GM21367 (cell line): ENCODE results near the gene UNC5C.

ENCODE experiments used
- ATAC-seq: cut with Tn5 transposase; IDR thresholded peaks from one replicate; pipeline ENCODE4 v1.9.1; 2021; ENCODE audit not compliant: unreplicated experiment

UNC5C gene

DNA sequence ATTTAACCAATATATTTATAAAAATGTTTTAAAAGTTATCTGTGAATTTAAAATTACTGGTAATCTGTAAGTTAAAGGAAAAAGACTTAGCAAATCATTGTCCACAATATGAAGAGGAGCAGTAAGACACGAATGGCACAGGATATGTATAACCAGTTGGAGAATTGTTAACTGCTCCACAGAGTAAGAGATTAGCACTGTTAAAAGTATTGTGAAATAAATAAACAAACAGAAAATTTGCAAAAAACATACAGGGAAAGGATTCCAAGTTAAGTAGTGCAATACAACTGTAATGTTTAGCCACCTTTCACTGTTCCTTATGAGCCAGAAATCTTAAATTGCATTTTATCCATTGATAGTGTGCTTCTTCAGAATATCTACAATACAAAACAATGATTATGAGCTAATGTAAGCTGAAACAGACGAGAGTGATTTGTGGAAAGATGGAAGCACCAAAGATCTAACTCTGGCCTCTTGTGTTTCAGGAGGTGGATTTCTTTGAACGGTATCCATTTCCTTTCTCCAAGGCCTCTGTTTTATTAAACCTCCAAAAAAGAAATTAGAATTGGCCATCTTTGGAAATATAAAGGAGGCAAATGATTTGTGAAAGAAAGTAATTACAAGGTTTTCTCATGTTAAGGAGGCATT lies 188.4 kb downstream of the UNC5C start:
- no peak for ATAC-seq

DNA sequence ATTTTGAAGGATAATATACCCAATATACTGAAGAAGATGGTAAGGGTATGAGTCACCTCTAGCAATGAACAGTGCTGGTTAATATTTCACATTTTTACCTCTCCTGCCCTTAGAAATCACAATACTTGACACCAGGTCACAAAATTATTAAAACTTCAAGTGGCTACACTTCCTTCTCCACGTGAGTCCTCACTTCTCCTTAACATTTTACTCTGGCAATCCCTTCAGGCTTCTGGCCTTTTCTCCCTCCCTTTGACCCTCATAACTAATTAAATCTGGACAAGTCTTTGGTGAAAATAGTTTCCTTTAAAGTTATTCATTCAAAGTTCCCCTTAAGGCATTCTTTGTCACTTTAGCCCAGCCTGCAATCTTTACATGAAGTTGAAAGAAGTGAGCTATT lies 190.4 kb downstream of the UNC5C start:
- no peak for ATAC-seq

DNA sequence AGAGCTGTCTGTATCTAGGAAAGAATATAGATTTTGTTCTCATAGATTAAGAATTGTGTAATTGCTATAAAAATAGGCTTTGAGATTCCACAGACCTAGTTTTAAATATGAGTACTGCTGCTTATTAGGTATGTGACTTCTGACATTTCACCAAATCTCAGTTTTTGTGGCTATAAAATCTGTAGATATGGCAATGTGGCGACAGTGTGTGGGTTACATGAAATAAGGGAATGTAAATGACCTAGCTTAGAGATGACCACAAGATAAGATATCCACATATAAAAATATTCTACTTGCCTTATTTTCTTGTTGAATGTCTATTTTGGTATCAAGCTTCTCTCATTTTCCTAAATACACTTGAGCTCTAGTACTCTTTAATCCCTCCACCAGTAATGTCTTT lies 193.8 kb downstream of the UNC5C start:
- ATAC-seq = no peak

DNA sequence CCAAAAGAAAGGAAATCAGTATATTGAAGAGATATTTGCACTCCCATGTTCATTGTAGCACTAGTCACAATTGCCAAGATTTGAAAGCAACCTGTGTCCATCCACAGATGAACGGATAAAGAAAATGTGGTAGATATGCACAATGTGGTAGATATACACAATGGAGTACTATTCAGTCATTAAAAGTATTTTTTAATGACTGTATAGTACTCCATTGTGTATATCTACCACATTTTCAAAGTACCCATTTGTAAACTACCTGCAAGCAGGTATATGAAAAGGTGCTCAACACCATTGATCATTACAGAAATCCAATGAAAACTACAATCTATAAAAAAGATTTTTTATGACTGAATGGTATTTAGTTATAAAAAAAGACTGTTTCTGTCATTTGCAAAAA lies 200.4 kb downstream of the UNC5C start:
- ATAC-seq = no peak

DNA sequence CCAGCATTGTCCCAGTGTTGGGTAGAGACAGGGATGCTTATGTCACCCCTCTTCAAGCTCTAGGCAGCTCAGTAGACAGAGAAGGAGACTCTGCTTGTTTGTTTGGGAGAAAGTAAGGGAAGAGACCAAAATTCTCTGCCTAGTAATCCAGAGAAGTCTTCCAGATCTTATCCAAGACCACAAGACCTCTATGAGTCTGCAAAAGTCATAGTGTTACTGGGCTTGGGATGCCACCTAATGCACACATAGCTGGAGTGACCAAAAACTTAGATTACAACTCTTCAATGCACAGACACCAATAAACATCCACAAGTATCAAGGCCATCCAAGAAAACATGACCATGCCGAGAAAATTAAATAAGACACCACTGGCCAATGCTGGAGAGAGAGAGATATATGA lies 205.5 kb downstream of the UNC5C start:
- no peak for ATAC-seq

DNA sequence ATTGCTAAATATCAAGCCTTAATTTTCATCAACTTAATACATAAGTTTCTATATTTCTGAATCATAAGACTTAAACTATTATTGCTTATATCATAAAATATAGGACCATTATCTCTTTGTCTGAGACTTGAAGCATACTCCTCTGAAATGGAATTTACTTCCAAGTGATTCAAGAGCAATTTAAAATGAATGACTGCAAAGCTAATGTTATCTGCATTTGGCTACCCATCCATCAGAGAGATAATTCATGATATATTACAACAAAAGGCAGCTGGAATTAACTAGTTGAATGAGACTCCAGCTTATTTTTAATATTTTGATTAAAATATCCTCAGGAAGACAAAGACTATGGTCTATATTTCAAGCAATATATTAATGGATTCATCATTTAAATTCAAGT lies 208.6 kb downstream of the UNC5C start:
- ATAC-seq = no peak

DNA sequence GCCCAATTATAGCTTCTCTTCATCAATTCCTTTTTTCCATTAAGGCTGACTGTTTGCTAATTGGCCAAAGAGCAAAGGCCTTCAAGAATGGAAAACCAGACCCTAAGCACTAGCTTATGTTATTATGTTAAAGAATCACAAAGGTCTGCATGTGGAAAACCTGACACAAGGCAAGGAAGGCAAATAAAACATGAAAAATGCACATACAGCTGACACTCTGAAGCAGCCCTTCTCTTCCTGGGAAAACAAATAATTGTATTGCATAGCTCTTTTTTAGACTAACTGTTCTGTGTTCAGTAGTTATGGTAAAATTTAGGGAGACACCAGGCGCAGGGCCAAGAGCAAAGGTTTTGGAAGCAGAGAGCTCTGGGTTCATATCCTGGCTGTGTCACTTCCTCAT lies 223.1 kb downstream of the UNC5C start:
- ATAC-seq = no peak

DNA sequence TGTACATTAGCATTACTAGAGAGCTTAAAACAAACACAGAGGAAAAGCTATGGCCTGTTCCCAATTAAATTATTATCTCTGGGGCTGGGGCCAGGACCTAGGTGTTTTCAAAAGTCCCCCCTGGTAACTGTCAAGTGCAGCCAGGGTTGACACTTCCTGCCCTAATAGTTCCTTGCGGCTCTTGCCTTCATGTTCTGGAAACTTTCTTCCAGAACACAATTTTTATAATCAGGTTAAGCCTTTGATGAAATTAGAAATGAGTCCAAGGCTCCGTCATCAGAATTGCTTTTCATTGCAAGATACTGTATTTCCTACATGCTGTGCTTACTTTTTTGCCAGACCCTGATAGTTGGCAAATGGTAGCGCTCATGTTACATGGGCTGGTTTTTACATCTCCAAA lies 229.6 kb downstream of the UNC5C start:
- no peak for ATAC-seq

DNA sequence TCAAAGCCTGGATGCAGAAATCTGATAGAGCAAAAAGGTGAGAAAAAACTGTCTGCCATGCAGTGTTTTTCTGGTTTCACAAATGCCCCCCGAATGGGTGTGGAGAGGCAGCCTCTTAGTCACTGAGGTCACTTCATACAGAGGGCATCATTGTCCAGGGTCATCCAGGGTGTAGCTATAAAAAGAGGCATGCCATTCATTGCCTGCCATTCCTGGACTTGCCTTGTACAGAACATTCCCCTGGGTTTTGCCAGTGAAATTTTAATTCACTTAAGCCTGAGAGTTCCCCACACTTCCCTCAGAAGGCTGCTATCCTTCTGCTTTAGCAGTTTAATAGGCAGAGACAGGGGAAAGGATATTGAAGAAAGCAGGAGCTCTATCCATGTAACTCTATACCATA lies 230.3 kb downstream of the UNC5C start:
- no peak for ATAC-seq

DNA sequence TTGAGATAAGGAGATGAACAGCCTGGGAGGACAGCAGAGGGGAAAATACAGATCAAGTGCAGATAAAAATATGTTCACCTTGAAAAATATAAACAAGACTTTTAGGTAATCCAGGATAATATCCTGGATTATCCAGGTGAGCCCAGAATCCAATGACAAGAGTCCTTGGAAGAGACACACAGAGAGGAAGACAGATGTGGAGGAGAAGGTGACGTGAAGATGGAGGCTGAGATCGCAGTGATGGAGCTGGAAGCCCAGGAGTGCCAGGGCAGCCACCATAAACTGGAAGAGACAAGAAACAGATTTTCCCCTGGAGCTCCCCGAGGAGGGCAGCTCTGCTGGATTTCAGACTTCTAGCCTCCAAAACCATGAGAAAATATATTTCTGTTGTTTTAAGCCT lies 230.7 kb downstream of the UNC5C start:
- no peak for ATAC-seq

DNA sequence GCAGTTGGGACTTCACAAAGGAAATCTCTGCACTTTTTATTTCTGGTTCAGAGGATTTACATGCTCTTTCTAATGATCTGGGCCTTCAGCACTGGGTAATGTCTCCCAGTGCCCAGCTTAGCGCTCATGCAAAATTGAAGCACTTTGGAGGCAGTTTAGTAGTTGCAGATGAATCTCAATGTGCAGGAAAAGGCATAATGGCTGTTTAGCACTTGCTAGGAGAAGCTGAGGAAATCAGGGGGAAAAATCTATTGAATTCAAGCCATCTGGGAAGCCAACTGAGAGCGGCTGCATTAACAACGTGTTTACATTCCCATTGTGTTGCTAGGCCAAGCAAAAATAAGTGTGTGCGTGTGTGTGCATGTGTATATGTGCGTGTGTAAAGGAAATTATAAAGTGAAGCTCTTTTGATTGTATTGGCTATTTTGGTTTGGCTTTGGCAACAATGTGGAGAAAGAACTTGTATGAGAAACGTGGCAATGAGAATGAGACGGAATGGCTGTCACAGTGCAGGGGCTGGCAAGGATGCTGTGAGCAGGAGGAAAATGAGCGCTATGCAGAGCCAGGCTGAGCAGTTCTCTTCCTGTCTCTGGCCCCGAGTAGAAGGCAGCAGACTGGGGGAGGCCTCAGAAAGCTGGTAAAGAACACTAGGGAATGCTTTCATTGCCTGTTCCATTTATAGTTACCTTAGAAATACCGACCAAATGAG lies 231.5 kb downstream of the UNC5C start:
- ATAC-seq = no peak

DNA sequence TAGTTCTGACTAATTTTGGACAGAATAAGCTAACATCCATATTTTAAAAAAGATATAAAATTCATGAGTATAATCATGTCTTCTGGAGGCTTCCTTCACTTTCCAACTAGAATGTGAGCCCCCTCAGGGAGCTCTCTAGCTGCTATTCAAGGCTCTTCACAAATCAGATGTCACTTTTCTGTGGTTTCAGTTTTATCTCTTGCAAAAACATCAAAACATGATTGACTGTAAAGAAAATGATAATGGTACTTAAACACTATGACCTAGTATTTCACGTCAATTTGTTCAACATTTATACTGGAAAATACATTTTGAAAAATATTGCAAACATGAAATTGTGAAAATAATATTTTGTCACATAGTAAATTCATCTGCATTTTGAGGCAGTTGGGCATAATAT lies 234.2 kb downstream of the UNC5C start:
- ATAC-seq = no peak

DNA sequence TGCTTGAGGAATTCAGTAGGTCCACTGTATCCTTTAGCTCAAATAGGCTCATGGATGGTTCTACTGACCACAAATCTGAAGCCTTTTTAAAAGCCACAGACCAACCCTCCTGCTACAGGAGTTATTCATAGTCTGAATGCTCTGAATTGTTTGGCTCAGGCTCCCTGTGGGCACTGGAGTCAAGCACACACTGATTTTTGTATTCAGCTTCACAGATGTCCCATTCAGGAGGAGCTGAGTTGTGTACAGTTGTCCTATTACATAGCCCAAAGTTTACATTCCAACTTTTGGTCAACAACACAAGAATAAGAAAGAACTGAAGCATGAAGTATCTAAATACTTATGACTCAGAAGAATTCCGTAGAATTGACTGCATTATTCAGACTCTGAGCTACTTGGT lies 243.9 kb downstream of the UNC5C start:
- ATAC-seq = no peak

DNA sequence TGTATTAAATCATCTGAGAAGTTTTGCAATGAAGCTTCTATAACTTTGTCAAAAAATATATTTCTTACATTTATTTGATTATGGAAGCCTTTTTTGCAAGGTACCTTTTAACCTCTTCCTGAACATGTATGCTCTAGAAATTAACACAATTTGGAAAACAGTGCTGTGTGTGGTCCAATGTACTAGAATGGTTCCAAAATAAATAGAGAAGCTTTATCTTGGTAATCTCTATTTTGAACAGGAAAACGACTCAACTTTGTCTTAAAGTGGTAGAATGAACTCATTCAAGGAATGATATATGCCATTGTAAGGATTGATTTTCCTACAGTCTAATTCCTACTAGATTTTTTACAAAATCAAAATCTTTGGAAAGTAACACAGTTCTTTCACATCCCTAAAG lies 248.5 kb downstream of the UNC5C start:
- ATAC-seq = no peak

DNA sequence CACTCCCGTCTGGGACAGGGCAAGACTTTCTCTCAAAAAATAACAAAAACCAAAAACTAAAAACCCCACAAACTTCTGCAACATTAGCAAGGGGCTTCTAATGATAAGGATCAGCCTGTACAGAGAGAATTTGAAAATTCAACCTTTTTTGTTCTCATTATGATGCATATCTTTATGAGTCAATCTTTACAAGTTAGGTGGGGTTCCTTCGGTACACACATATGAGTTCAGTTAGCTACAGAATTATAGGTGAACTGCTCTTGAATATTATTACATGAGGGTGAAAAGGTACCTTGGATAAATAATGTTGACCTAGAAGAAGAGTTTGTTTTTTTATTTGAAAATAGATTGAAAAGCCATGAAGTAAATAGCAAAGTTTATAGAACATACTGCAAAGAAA lies 252.7 kb downstream of the UNC5C start:
- no peak for ATAC-seq

DNA sequence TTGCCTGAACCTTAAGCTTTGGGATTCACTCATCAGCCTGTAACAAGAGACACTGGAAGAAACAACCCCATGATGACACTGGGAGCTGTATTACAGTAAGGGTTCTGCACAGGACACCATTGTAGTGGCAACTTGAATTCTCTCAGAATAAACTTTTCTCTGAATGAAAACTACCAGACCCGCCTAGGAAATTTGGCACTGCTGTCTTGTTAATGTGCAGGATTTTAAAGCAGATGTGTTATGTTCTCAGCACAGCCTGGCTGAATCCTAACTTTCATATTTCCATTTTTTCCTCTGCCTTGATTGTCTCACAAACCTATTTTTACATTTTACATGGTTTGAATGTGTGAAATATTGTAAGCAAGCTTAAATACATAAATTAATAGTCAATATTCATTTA lies 253.6 kb downstream of the UNC5C start:
- no peak for ATAC-seq

DNA sequence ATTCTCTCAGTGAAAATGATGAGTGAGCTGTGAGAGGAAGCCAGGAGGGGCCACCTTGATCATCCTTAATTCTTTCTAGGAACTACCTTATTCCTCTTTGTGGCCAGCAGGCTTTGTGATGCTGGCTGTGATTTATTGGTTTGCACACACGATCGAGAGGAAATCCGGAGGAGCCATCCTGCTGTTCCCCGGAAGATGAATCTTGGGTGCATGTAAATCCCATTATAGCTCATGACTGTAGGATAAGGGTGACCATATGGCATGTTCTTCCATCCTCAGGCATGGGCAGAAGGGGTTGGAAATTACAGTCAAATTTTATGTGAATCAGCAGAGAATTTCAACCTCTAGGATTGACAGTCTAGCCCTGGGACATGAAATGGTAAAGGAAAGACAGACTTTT lies 254.5 kb downstream of the UNC5C start:
- no peak for ATAC-seq

DNA sequence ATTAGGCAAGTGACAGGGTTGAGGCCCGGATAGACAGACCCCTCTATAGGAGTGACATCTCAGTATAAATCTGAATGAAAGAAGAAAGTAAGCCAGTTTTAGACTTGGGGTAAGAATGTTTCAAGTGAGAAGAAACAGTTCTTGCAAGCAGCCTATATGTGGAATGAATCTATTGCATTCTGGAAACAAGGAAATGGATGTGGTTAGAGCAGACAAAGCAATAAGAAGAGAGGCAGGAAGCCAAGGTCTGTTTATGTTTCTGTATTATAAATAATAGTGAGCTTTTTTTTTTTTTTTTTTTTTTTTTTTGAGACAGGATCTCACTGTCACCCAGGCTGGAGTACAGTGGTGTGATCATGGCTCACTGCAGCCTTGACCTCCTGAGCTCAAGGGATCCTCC lies 255.8 kb downstream of the UNC5C start:
- ATAC-seq = no peak

DNA sequence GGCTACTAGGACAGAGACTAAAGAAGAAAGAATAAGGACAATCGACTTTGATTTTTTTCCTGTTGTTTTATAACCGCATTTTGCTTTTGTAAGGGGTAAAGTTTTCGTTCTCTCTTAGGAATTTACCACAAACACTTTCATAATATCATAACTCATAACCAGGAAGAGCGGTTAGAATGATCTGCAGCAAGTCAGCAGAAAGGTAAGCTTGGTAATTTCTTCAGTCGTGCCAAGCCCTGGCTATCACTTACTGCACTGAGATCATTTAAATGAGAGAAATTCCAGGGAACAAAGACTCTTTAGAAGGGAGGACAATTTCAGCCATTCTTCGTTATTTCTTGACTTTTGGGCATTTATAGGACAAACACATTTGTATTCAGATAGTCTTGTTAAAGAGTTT lies 258.1 kb downstream of the UNC5C start:
- ATAC-seq = no peak

DNA sequence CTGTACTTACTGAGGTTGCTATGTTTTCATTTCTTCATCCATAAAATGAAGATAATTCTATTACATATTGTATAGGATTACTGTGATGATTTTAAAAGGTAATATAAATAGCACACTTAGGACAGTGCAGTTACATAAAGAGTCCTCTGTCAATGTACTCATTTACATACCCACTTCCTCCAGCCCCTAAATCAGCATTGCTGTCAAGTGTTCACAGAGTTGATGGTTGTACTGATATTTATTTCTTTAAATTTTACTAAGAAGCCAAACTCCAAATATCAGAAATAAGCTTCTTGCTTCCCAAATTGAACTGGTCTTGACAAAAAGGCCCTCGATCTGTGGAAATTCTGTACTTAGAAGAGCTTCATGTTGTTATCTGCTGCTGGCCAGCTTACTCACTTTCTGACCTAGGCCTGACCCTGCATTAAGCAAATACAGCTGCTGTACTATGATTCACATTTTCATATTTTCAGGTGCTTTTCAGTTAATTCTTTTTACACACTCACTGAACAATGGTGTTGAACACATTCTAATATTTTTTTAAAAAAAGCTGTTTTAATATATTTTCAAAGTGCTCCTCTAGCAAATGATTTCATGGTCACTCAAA lies 259.6 kb downstream of the UNC5C start:
- peak; percentile 69 for ATAC-seq

DNA sequence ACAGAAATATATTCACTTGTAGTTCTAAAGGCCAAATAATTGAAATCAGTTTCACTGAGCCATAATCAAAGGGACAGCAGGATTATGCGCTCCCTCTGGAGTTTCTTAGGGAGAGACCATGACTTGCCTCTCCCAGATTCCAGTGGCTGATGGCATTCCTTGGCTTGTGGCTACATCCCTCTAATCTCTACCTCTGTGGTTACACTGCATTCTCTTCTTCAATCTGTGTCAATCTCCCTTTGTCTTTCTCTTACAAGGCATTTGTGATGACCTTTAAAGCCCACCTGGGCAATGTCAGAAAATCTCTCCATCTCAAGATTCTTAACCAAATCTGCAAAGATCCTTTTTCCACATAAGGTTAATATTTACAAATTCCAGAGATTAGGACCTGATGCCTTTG lies 260.2 kb downstream of the UNC5C start:
- ATAC-seq = no peak

DNA sequence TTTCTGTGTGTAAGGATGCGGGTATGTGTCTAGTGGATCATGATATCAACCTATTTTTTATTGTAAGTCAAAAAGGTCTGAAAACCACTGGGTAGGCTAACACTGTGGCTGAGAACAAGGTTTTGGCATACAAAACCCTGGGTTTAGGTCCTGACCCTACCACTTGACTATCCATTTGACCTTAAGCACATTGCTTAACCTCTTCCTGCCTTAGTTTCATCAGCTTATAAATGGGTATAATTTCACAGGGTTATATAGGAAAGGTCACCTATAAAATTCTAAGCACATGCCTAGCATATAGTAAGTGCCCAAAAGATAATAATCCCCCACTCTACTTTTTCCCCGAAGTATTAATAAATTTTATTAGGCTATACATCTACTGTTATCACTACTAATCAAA lies 263.0 kb downstream of the UNC5C start:
- ATAC-seq = no peak

DNA sequence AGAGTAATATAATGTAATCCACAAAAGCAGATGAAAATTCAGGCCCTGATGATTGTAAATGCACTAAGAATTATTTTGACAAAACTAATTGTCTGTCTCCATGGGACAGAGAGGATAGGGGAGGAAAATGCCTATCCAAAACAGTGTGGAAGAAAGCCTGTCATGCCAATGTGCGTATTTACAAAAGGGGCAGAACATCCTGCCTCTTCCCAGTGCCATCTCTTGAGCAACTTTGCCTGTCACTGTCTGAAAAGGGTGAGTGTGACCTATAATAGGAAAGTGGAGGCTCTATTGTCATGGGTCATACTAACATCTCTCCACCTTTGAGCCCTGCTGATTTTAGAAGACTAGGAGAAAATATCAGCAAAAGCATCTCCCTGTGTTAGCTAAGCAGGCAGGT lies 264.1 kb downstream of the UNC5C start:
- no peak for ATAC-seq
